Mesendoderm (in vitro differentiated cells): ENCODE measurements around the gene NDUFA8.

Source experiments
- DNase-seq: peaks from one replicate; pipeline ENCODE4 v3.0.0; 2013
- H2AK5ac ChIP-seq: 2 replicates; pipeline ENCODE4 v1.6.1; 2013; ENCODE audit warnings: low read length, inconsistent platforms
- H2BK120ac ChIP-seq: 2 replicates; pipeline ENCODE4 v1.6.1; 2013; ENCODE audit warnings: low read depth, mild to moderate bottlenecking, low read length, moderate library complexity, mixed read lengths
- H2BK15ac ChIP-seq: replicated peaks from 2 replicates; pipeline ENCODE4 v1.6.1; 2013; ENCODE audit warnings: low read depth, mild to moderate bottlenecking, moderate library complexity
- H2BK5ac ChIP-seq: 2 replicates; pipeline ENCODE4 v1.6.1; 2013; ENCODE audit warnings: low read length, inconsistent platforms
- H3K18ac ChIP-seq: 2 replicates; pipeline ENCODE4 v1.6.1; 2013; ENCODE audit warnings: mild to moderate bottlenecking, low read length, mixed read lengths
- H3K23ac ChIP-seq: one replicate; pipeline ENCODE4 v1.6.1; 2013; ENCODE audit warnings: low read length
- H3K27ac ChIP-seq: 2 replicates; pipeline ENCODE4 v1.5.1; 2013; ENCODE audit warnings: low read depth, mild to moderate bottlenecking, inconsistent platforms, low read length, moderate library complexity
- H3K27me3 ChIP-seq: 2 replicates; pipeline ENCODE4 v1.6.1; 2013; ENCODE audit warnings: low read length, control low read depth, mild to moderate bottlenecking, inconsistent platforms; ENCODE audit not compliant: insufficient read depth, poor library complexity
- H3K36me3 ChIP-seq: 2 replicates; pipeline ENCODE4 v1.6.1; 2013; ENCODE audit warnings: low read length, inconsistent platforms; ENCODE audit not compliant: control insufficient read depth, insufficient read depth
- H3K4ac ChIP-seq: one replicate; pipeline ENCODE4 v1.6.1; 2013; ENCODE audit warnings: low read depth, mild to moderate bottlenecking, low read length, moderate library complexity
- H3K4me1 ChIP-seq: 2 replicates; pipeline ENCODE4 v1.6.1; 2013; ENCODE audit warnings: low read depth, low read length, inconsistent platforms; ENCODE audit not compliant: control insufficient read depth
- H3K4me2 ChIP-seq: 2 replicates; pipeline ENCODE4 v1.6.1; 2013; ENCODE audit warnings: low read length
- H3K4me3 ChIP-seq: 2 replicates; pipeline ENCODE4 v1.5.1; 2013; ENCODE audit warnings: mild to moderate bottlenecking, low read length
- H3K56ac ChIP-seq: one replicate; pipeline ENCODE4 v1.6.1; 2013; ENCODE audit warnings: low read length
- H3K79me1 ChIP-seq: 2 replicates; pipeline ENCODE4 v1.6.1; 2013; ENCODE audit warnings: low read length, inconsistent platforms
- H3K79me2 ChIP-seq: 2 replicates; pipeline ENCODE4 v1.6.1; 2013; ENCODE audit warnings: mild to moderate bottlenecking, low read length; ENCODE audit not compliant: control insufficient read depth, insufficient read depth
- H3K9ac ChIP-seq: 2 replicates; pipeline ENCODE4 v1.6.1; 2013; ENCODE audit warnings: low read length, inconsistent platforms
- H4K5ac ChIP-seq: one replicate; pipeline ENCODE4 v1.6.1; 2013; ENCODE audit warnings: low read length
- H4K8ac ChIP-seq: one replicate; pipeline ENCODE4 v1.6.1; 2013; ENCODE audit warnings: low read depth, mild to moderate bottlenecking, control low read depth, low read length, moderate library complexity
- WGBS: extraction: QIAGEN DNeasy Blood & Tissue Kit; methylation state at CpG from one replicate; pipeline ENCODE4 v1.1.7; 2013; ENCODE audit warnings: low lambda C conversion rate, missing lambda C conversion rate; ENCODE audit not compliant: insufficient coverage; ENCODE audit errors: extremely low coverage; 5-methylcytosine and 5-hydroxymethylcytosine counted together

Gene NDUFA8

GRCh38 chr9:122183501-122183900, 23.9 kb upstream of the NDUFA8 start:
- H3K23ac ChIP-seq, result no peak overlapping the region
- no peak overlapping the region for H2AK5ac ChIP-seq
- no peak for DNase-seq
- H3K79me2 ChIP-seq, result no peaks in the 10 kb centered on the region
- H3K9ac ChIP-seq, result no peak overlapping the region
- no peak overlapping the region for H3K18ac ChIP-seq
- H2BK15ac ChIP-seq, result no peak overlapping the region
- no peak overlapping the region for H3K4me3 ChIP-seq
- no peaks in the 10 kb centered on the region for H3K36me3 ChIP-seq
- no peak overlapping the region for H2BK5ac ChIP-seq
- no peak overlapping the region for H3K4ac ChIP-seq
- H4K8ac ChIP-seq, result no peak overlapping the region
- no peak overlapping the region for H3K27ac ChIP-seq
- H4K5ac ChIP-seq, result no peak overlapping the region
- no peak overlapping the region for H3K56ac ChIP-seq
- H3K27me3 ChIP-seq, result no peaks in the 10 kb centered on the region
- no peaks in the 10 kb centered on the region for H3K79me1 ChIP-seq
- WGBS, result no CpG with 5 or more reads among the region's 7 CpGs
- no peak overlapping the region for H2BK120ac ChIP-seq
- no peak overlapping the region for H3K4me2 ChIP-seq
- no peaks in the 10 kb centered on the region for H3K4me1 ChIP-seq

- H3K79me1 ChIP-seq, result no peaks in the 10 kb centered on the region
- H3K27me3 ChIP-seq, result no peaks in the 10 kb centered on the region
- H2BK5ac ChIP-seq, result no peak overlapping the region
- H3K4me1 ChIP-seq, result no peaks in the 10 kb centered on the region
- H2BK15ac ChIP-seq, result no peak overlapping the region
- no peak overlapping the region for H3K4me2 ChIP-seq
- H3K27ac ChIP-seq, result no peak overlapping the region
- H3K9ac ChIP-seq, result no peak overlapping the region
- WGBS, result no CpG with 5 or more reads among the region's 4 CpGs
- no peak overlapping the region for H3K56ac ChIP-seq
- no peak overlapping the region for H3K4me3 ChIP-seq
- H3K18ac ChIP-seq, result no peak overlapping the region
- H3K79me2 ChIP-seq, result no peaks in the 10 kb centered on the region
- no peak overlapping the region for H2AK5ac ChIP-seq
- no peak overlapping the region for H4K5ac ChIP-seq
- no peak overlapping the region for H4K8ac ChIP-seq
- H3K4ac ChIP-seq, result no peak overlapping the region
- no peak for DNase-seq
- H3K36me3 ChIP-seq, result no peaks in the 10 kb centered on the region
- no peak overlapping the region for H3K23ac ChIP-seq
- H2BK120ac ChIP-seq, result no peak overlapping the region
These were observed 21.1 kb upstream of the NDUFA8 start for GRCh38 chr9:122180633-122181032.

GRCh38 chr9:122179690-122180074, 20.1 kb upstream of the NDUFA8 start:
- Histone ChIP-seq H3K27me3 (no peaks in the 10 kb centered on the region), H3K18ac (no peak overlapping the region), H3K23ac (no peak overlapping the region), H3K79me2 (no peaks in the 10 kb centered on the region), H3K4me2 (no peak overlapping the region), H3K79me1 (no peaks in the 10 kb centered on the region), H2AK5ac (no peak overlapping the region), H3K4me1 (no peaks in the 10 kb centered on the region), H3K4me3 (no peak overlapping the region), H3K9ac (no peak overlapping the region), H4K5ac (no peak overlapping the region), H2BK120ac (no peak overlapping the region), H3K36me3 (no peaks in the 10 kb centered on the region), H2BK15ac (no peak overlapping the region), H2BK5ac (no peak overlapping the region), H3K27ac (no peak overlapping the region), H3K56ac (no peak overlapping the region), H3K4ac (no peak overlapping the region), H4K8ac (no peak overlapping the region)
- no CpG with 5 or more reads among the region's 2 CpGs for WGBS
- no peak for DNase-seq

GRCh38 chr9:122179054-122179689, 19.6 kb upstream of the NDUFA8 start:
- Histone ChIP-seq H2AK5ac (no peak overlapping the region), H3K79me2 (no peaks in the 10 kb centered on the region), H2BK5ac (no peak overlapping the region), H3K4me1 (no peaks in the 10 kb centered on the region), H3K27me3 (no peaks in the 10 kb centered on the region), H3K79me1 (no peaks in the 10 kb centered on the region), H3K23ac (no peak overlapping the region), H3K4ac (no peak overlapping the region), H2BK15ac (no peak overlapping the region), H3K36me3 (no peaks in the 10 kb centered on the region), H3K27ac (no peak overlapping the region), H3K9ac (no peak overlapping the region), H2BK120ac (no peak overlapping the region), H3K4me2 (no peak overlapping the region), H3K18ac (no peak overlapping the region), H4K5ac (no peak overlapping the region), H3K4me3 (no peak overlapping the region), H4K8ac (no peak overlapping the region), H3K56ac (no peak overlapping the region)
- DNase-seq, result no peak
- no CpG with 5 or more reads among the region's 5 CpGs for WGBS

GRCh38 chr9:122176916-122177315, 17.3 kb upstream of the NDUFA8 start:
- H3K79me2 ChIP-seq, result no peaks in the 10 kb centered on the region
- no peak overlapping the region for H2BK5ac ChIP-seq
- H3K27ac ChIP-seq, result no peak overlapping the region
- H3K23ac ChIP-seq, result no peak overlapping the region
- no peak overlapping the region for H3K18ac ChIP-seq
- no peak overlapping the region for H2BK120ac ChIP-seq
- no peak overlapping the region for H3K4ac ChIP-seq
- no peak overlapping the region for H2BK15ac ChIP-seq
- H3K79me1 ChIP-seq, result no peaks in the 10 kb centered on the region
- H3K9ac ChIP-seq, result no peak overlapping the region
- no peak for DNase-seq
- no peaks in the 10 kb centered on the region for H3K4me1 ChIP-seq
- H4K5ac ChIP-seq, result no peak overlapping the region
- no peak overlapping the region for H2AK5ac ChIP-seq
- no peak overlapping the region for H3K4me2 ChIP-seq
- WGBS, result no CpG with 5 or more reads among the region's 2 CpGs
- H3K27me3 ChIP-seq, result no peaks in the 10 kb centered on the region
- H3K36me3 ChIP-seq, result no peaks in the 10 kb centered on the region
- no peak overlapping the region for H4K8ac ChIP-seq
- H3K4me3 ChIP-seq, result no peak overlapping the region
- no peak overlapping the region for H3K56ac ChIP-seq

- Histone ChIP-seq H3K4me1 (no peaks in the 10 kb centered on the region), H4K5ac (no peak overlapping the region), H2AK5ac (no peak overlapping the region), H3K4me3 (no peak overlapping the region), H2BK15ac (no peak overlapping the region), H3K56ac (no peak overlapping the region), H3K4ac (no peak overlapping the region), H3K18ac (no peak overlapping the region), H3K9ac (no peak overlapping the region), H3K27ac (no peak overlapping the region), H3K27me3 (no peaks in the 10 kb centered on the region), H3K79me2 (no peaks in the 10 kb centered on the region), H3K4me2 (no peak overlapping the region), H2BK5ac (no peak overlapping the region), H3K36me3 (no peaks in the 10 kb centered on the region), H3K23ac (no peak overlapping the region), H2BK120ac (no peak overlapping the region), H4K8ac (no peak overlapping the region), H3K79me1 (no peaks in the 10 kb centered on the region)
- no CpG with 5 or more reads among the region's 3 CpGs for WGBS
- no peak for DNase-seq
These were observed 14.1 kb upstream of the NDUFA8 start for GRCh38 chr9:122173670-122174069.
